HG03520 (cell line): ENCODE measurements around the gene CNGB1.
"Not testable (repeated sequence)": the region's sequence is repeated elsewhere in the genome, so short reads cannot be mapped to it uniquely, and the experiment has no call there.

Experiments
- ATAC-seq: cut with Tn5 transposase; IDR thresholded peaks from one replicate; pipeline ENCODE4 v1.9.1; 2021; ENCODE audit warnings: mild to moderate bottlenecking, moderate library complexity; ENCODE audit not compliant: unreplicated experiment

The CNGB1 gene

GRCh38 chr16:57911743-57912142, 59.2 kb downstream of the CNGB1 start:
- no peak for ATAC-seq

- ATAC-seq, result no peak
Measured at GRCh38 chr16:57910696-57911095, 60.2 kb downstream of the CNGB1 start.

GRCh38 chr16:57908409-57908987, 62.4 kb downstream of the CNGB1 start:
- no peak for ATAC-seq

- no peak for ATAC-seq
Measured at GRCh38 chr16:57906382-57907316, 64.3 kb downstream of the CNGB1 start.

- ATAC-seq, result no peak
Measured at GRCh38 chr16:57904101-57904500, 66.8 kb downstream of the CNGB1 start.

GRCh38 chr16:57903656-57904055, 67.3 kb downstream of the CNGB1 start:
- ATAC-seq, result no peak

GRCh38 chr16:57901480-57902069, 69.4 kb downstream of the CNGB1 start:
- no peak for ATAC-seq

- no peak for ATAC-seq
Measured at GRCh38 chr16:57900796-57901479, 70.0 kb downstream of the CNGB1 start.

- no peak for ATAC-seq
Measured at GRCh38 chr16:57899771-57900661, 70.9 kb downstream of the CNGB1 start.

- ATAC-seq, result no peak
Measured at GRCh38 chr16:57898961-57899360, 72.0 kb downstream of the CNGB1 start.

GRCh38 chr16:57897996-57898395, 72.9 kb downstream of the CNGB1 start:
- ATAC-seq, result no peak

GRCh38 chr16:57897053-57897784, 73.7 kb downstream of the CNGB1 start:
- no peak for ATAC-seq

GRCh38 chr16:57895081-57895547, 75.8 kb downstream of the CNGB1 start:
- ATAC-seq, result not testable (repeated sequence)

GRCh38 chr16:57894390-57895080, 76.4 kb downstream of the CNGB1 start:
- no peak for ATAC-seq

GRCh38 chr16:57893559-57894389, 77.2 kb downstream of the CNGB1 start:
- ATAC-seq, result no peak

GRCh38 chr16:57893217-57893558, 77.7 kb downstream of the CNGB1 start:
- no peak for ATAC-seq

- no peak for ATAC-seq
Measured at GRCh38 chr16:57892447-57893096, 78.4 kb downstream of the CNGB1 start.

GRCh38 chr16:57892041-57892440, 78.9 kb downstream of the CNGB1 start:
- no peak for ATAC-seq
